ENCODE data around the gene CD96.
"Not testable (repeated sequence)": the region's sequence is repeated elsewhere in the genome, so short reads cannot be mapped to it uniquely, and the experiment has no call there.

Gene CD96

DNA sequence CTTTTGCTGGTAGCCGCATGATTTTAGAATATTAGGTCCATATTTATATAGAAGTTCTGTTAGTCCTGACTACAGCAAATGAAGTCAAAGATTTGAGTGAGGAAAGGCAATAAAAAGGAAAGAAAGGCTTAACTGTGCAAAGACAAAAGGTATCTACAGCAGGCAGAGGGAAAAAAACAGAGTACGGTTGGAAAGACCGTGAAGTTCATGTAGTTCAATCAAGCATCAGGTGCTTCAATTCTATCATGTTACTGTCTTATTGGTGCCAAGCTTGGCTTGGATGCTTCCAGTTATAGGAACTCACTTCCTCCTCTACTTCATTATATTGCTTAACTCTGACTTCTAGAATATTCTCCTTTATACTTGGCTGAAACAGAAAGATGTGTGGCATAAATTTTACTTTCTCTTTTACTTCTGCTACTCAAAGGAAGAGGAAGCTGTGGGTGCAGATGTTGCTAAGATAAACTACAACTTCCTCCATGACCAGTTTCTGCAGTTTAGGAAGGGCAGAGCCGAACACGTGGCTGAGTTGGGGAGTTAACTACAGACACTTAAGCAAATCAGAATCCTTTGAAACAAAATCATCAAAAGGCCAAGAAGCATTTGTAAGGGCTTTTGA, 125.7 kb downstream of the CD96 start:
- Histone ChIP-seq H3K27me3 (no peaks in the 10 kb centered on the region), H3K9me3 (no peaks in the 10 kb centered on the region), H3K4me3 (ENCODE audit: low read depth, low read length) (no peak overlapping the region), H3K36me3 (no peaks in the 10 kb centered on the region), H3K4me1 (no peaks in the 10 kb centered on the region)
- no peak for DNase-seq
- TF ChIP-seq, protein P1, sequence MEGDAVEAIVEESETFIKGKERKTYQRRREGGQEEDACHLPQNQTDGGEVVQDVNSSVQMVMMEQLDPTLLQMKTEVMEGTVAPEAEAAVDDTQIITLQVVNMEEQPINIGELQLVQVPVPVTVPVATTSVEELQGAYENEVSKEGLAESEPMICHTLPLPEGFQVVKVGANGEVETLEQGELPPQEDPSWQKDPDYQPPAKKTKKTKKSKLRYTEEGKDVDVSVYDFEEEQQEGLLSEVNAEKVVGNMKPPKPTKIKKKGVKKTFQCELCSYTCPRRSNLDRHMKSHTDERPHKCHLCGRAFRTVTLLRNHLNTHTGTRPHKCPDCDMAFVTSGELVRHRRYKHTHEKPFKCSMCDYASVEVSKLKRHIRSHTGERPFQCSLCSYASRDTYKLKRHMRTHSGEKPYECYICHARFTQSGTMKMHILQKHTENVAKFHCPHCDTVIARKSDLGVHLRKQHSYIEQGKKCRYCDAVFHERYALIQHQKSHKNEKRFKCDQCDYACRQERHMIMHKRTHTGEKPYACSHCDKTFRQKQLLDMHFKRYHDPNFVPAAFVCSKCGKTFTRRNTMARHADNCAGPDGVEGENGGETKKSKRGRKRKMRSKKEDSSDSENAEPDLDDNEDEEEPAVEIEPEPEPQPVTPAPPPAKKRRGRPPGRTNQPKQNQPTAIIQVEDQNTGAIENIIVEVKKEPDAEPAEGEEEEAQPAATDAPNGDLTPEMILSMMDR (IDR thresholded peaks at IDR 0.05; ENCODE audit: low read depth, low read length), result no peak

DNA sequence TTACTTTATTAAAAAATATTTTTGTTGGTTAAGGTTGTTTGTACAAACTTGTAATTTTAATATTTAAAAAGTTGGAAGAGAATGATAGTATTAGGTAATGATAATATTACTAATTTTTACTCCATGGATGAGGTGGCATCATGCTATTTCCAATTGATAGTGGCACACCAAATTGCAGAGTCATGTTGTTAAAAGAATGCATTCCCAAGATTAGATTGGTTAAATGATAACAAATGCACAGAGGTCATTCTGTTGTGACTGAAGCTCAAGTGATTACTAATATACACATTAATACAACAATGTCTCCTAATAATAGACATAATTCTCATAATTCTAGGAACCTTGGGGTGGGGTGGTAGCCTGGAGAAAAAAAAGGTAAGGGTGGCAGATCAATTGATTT, 126.3 kb downstream of the CD96 start:
- Histone ChIP-seq H3K9me3 (no peaks in the 10 kb centered on the region), H3K4me1 (no peaks in the 10 kb centered on the region), H3K36me3 (no peaks in the 10 kb centered on the region), H3K27me3 (no peaks in the 10 kb centered on the region), H3K4me3 (ENCODE audit: low read depth, low read length) (no peak overlapping the region)
- DNase-seq, result no peak
- TF ChIP-seq, protein P1 (IDR thresholded peaks at IDR 0.05; ENCODE audit: low read depth, low read length), result no peak

DNA sequence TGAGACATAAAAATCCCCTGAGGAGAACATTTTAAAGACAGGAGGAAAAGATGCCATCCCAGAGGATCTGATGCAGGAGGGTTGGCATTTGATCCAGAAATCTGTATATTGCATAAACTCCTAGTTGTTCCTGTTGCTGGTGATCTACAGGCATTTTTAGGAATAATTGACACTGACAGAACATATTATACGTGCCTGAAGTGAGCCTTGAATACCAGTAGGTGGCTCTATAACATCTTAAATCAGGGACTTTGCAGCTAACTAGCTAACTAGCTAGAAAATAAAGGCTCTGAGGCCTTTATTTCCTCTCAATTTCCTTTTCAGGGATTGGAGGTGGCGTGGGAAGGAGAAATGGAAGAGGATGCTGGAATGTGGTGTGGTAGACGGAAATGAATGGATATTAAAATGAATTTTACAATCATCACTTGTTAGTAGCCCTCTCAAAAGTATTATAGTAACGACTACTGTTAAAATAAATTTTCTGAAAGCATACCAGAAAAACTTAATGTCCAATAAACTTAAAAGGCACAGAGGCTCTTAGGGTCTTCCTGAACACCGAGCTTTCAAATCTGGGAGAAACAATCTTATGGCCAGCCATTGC, 127.0 kb downstream of the CD96 start:
- DNase-seq, result no peak
- H3K4me1 ChIP-seq, result no peaks in the 10 kb centered on the region
- no peaks in the 10 kb centered on the region; the same call in 1 of the 2 replicates for H3K27me3 ChIP-seq
- no peaks in the 10 kb centered on the region for H3K36me3 ChIP-seq
- TF ChIP-seq, protein P1 (IDR thresholded peaks at IDR 0.05; ENCODE audit: low read depth, low read length), result peak; percentile 85
- H3K4me3 ChIP-seq (ENCODE audit: low read depth, low read length), result no peak overlapping the region
- no peaks in the 10 kb centered on the region for H3K9me3 ChIP-seq

DNA sequence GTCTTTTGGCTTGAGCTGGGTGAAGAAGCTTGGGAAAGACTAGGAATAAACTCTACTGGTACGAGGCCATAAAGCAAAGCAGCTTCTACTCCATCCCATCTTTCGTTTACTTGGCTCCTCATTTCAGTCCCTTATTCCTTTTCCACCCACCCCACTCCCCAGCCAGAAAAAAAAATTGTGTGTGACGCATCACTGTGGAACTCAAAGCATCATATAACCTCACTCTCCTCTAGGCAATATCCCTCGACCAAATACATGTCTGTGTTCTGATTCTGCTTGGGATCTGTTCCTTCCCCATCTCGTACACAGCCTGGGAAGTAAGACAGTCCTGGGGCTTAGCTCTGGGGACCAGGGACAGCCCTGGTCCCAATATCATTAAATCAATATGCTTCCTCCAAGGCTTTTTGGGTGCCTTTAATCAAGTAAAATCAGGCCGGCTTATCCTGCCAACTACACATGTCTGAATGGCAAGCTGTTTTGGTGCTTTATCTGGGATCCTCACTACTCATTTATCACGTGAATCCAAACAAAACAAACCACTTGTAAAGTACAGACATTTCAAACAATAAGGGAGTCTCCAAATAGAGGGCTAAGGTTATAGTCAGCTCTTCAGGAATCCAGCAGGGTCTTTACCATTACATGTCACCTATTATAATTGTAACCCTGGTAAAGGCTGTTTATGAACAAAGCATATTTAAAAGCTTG, 128.1 kb downstream of the CD96 start:
- H3K9me3 ChIP-seq, result no peaks in the 10 kb centered on the region
- no peaks in the 10 kb centered on the region; the same call in 1 of the 2 replicates for H3K4me1 ChIP-seq
- TF ChIP-seq, protein P1 (IDR thresholded peaks at IDR 0.05; ENCODE audit: low read depth, low read length), result no peak
- no peak overlapping the region for H3K4me3 ChIP-seq (ENCODE audit: low read depth, low read length)
- no peaks in the 10 kb centered on the region for H3K36me3 ChIP-seq
- DNase-seq, result no peak
- no peaks in the 10 kb centered on the region; the same call in 1 of the 2 replicates for H3K27me3 ChIP-seq

DNA sequence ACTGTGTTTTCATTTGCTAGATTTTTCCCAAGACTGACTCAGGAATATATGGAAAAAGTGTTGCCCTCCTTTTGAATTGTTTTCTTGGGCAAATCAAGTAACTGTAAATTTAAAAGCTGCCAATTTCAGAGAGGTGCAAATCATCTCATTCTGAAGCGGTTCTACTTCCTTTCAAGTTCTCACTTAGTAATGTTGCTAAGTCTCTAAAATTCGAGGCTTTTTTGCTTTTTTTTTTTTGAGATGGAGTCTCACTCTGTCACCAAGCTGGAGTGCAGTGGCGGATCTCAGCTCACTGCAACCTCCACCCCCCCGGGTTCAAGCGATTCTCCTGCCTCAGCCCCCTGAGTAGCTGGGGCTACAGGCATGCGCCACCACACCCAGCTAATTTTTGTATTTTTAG, 130.5 kb downstream of the CD96 start:
- not testable (repeated sequence) for H3K4me1 ChIP-seq; H3K36me3 ChIP-seq; H3K9me3 ChIP-seq; H3K4me3 ChIP-seq (ENCODE audit: low read depth, low read length); H3K27me3 ChIP-seq; DNase-seq

DNA sequence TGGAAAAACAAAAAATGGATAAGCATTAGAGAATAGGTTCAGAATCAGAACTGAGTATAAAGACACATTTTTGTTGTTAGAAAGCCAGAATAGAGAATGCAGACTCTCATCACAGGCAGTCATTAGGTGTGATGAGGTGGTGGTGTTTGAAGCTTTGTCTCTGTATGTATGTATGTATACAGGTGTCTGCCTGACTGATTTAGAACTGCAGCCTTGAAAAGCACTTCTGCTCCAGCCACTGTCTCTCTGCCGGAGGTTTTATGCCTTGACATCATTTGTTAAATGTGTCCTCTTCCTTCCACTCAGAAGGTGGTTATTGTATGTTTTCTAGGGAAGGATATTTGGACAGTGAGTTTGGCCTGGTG, 133.8 kb downstream of the CD96 start:
- no peak for DNase-seq
- H3K4me3 ChIP-seq (ENCODE audit: low read depth, low read length), result no peak overlapping the region

More for the DNA sequence above, 133.8 kb downstream of the CD96 start:
- TF ChIP-seq, protein P1 (IDR thresholded peaks at IDR 0.05; ENCODE audit: low read depth, low read length), result no peak
- no peaks in the 10 kb centered on the region; the same call in 1 of the 2 replicates for H3K4me1 ChIP-seq
- H3K36me3 ChIP-seq, result no peaks in the 10 kb centered on the region
- no peaks in the 10 kb centered on the region for H3K9me3 ChIP-seq
- H3K27me3 ChIP-seq, result no peaks in the 10 kb centered on the region; the same call in 1 of the 2 replicates
